GM12878 (cell line): ENCODE data around the gene AIF1. TPM values are rescaled to one million over a fixed set of nuclear protein-coding genes. Genes with fewer than 3 reads are reported as not detected.

Experiments
- BMI1 ChIP-seq: fragments of 450-650 bp; IDR thresholded peaks from 2 replicates; pipeline ENCODE4 v1.6.1; 2016; ENCODE audit warnings: mild to moderate bottlenecking, moderate library complexity, borderline replicate concordance
- EED ChIP-seq: sonication (generic); IDR thresholded peaks from 2 replicates; pipeline ENCODE4 v1.6.1; 2016; ENCODE audit warnings: antibody characterized with exemption, low read depth
- EGR1 ChIP-seq, 2 experiments: IDR thresholded peaks; 1 replicate in 1 of 2; 2 replicates in 1 of 2; pipeline ENCODE4 v1.6.1; 2011 to 2012; ENCODE audit warnings: low read depth in 2 of 2, low read length in 2 of 2, borderline replicate concordance in 1 of 2, mild to moderate bottlenecking in 1 of 2, moderate library complexity in 1 of 2
- FOXM1 ChIP-seq: IDR thresholded peaks from 2 replicates; pipeline ENCODE4 v1.6.1; 2012; ENCODE audit warnings: low read depth, mild to moderate bottlenecking, inconsistent platforms, low read length, moderate library complexity
- IKZF2 ChIP-seq, 2 experiments: fragments of 450-650 bp; IDR thresholded peaks; 2 replicates each; pipeline ENCODE4 v1.6.1; 2017; ENCODE audit warnings: mild to moderate bottlenecking in 2 of 2, moderate library complexity in 2 of 2
- LARP7 ChIP-seq: fragments of 450-650 bp; IDR thresholded peaks from 2 replicates; pipeline ENCODE4 v1.6.1; 2017; ENCODE audit warnings: mild to moderate bottlenecking
- PML ChIP-seq: IDR thresholded peaks from 2 replicates; pipeline ENCODE4 v1.6.1; 2012; ENCODE audit warnings: low read length, inconsistent platforms
- POLR2AphosphoS2 ChIP-seq: IDR thresholded peaks from 2 replicates; pipeline ENCODE4 v1.6.1; 2011; ENCODE audit warnings: low read depth, mild to moderate bottlenecking, low read length, improper control_type of control experiment, moderate library complexity
- POLR2AphosphoS5 ChIP-seq: IDR thresholded peaks from 2 replicates; pipeline ENCODE4 v1.6.1; 2011; ENCODE audit warnings: mild to moderate bottlenecking, low read length, inconsistent platforms
- RAD21 ChIP-seq: IDR thresholded peaks from 2 replicates; pipeline ENCODE4 v1.6.1; 2011; ENCODE audit warnings: mild to moderate bottlenecking, low read depth, low read length, moderate library complexity; ENCODE audit not compliant: insufficient read depth
- RUNX3 ChIP-seq: IDR thresholded peaks from 2 replicates; pipeline ENCODE4 v1.6.1; 2012; ENCODE audit warnings: low read length, inconsistent platforms
- SUPT20H ChIP-seq: IDR thresholded peaks from 2 replicates; pipeline ENCODE4 v1.6.1; 2011; ENCODE audit warnings: low read depth, mild to moderate bottlenecking, low read length, moderate library complexity, borderline replicate concordance; ENCODE audit not compliant: control insufficient read depth
- TARDBP ChIP-seq: IDR thresholded peaks from 2 replicates; pipeline ENCODE4 v1.6.1; 2016; ENCODE audit warnings: borderline replicate concordance
- YBX1 ChIP-seq: fragments of 450-650 bp; IDR thresholded peaks from 2 replicates; pipeline ENCODE4 v1.6.1; 2016; ENCODE audit warnings: antibody characterized with exemption
- ZSCAN29 ChIP-seq: fragments of 450-650 bp; IDR thresholded peaks from 2 replicates; pipeline ENCODE4 v1.6.1; 2017; ENCODE audit warnings: mild to moderate bottlenecking, moderate library complexity
- polyA plus RNA-seq, 11 experiments: library from polyadenylated mRNA; depleted of rRNA in 4 of 11; unstranded in 6 of 11; stranded (reverse) in 5 of 11; fragments of >200 nt; fragmentation: Nextera tagmentation in 4 of 11; fragmentation: Illumina TruSeq in 1 of 11; extraction: Ambion mirVana in 4 of 11; extraction: Trizol in 1 of 11; gene quantifications; 1 replicate in 1 of 11; 2 replicates in 10 of 11; pipeline versions ENCODE4 v1.2.1 to v1.2.3, GENCODE V29; 2011 to 2016; ENCODE audit warnings: inconsistent platforms in 2 of 11, missing spikeins in 2 of 11, low read depth in 1 of 11
- total RNA-seq, 4 experiments: library from RNA; depleted of rRNA in 3 of 4; stranded (reverse); fragments of >200 nt in 3 of 4; fragmentation: Illumina TruSeq in 1 of 4; extraction: Trizol in 1 of 4; gene quantifications; 2 replicates each; pipeline versions ENCODE4 v1.2.1 to v1.2.3, GENCODE V29; 2013 to 2021
- TF ChIP-seq, protein P1 (sequence below): fragments of 450-650 bp; IDR thresholded peaks from 2 replicates; pipeline ENCODE4 v1.6.1; 2016; ENCODE audit warnings: mild to moderate bottlenecking, moderate library complexity, borderline replicate concordance
- TF ChIP-seq, protein P2 (sequence below): fragments of 450-650 bp; IDR thresholded peaks from 2 replicates; pipeline ENCODE4 v1.6.1; 2018; ENCODE audit warnings: borderline replicate concordance, mild to moderate bottlenecking; ENCODE audit not compliant: partially characterized antibody
- TF ChIP-seq, protein P3 (sequence below): IDR thresholded peaks from 2 replicates; pipeline ENCODE4 v1.6.1; 2012; ENCODE audit warnings: low read depth, low read length, improper control_type of control experiment
- TF ChIP-seq, protein P4 (sequence below): IDR thresholded peaks from 2 replicates; pipeline ENCODE4 v1.6.1; 2012; ENCODE audit warnings: low read length, inconsistent platforms
- TF ChIP-seq, protein P5 (sequence below): IDR thresholded peaks from 2 replicates; pipeline ENCODE4 v1.6.1; 2011; ENCODE audit warnings: low read depth, low read length, improper control_type of control experiment, borderline replicate concordance

Gene AIF1
- total and polyA plus RNA-seq, 10 of the 15 experiments (the other 5 are each of a cell fraction or from before 2014, with no cell fraction given), result 1.9 to 256 (median 134) TPM

DNA sequence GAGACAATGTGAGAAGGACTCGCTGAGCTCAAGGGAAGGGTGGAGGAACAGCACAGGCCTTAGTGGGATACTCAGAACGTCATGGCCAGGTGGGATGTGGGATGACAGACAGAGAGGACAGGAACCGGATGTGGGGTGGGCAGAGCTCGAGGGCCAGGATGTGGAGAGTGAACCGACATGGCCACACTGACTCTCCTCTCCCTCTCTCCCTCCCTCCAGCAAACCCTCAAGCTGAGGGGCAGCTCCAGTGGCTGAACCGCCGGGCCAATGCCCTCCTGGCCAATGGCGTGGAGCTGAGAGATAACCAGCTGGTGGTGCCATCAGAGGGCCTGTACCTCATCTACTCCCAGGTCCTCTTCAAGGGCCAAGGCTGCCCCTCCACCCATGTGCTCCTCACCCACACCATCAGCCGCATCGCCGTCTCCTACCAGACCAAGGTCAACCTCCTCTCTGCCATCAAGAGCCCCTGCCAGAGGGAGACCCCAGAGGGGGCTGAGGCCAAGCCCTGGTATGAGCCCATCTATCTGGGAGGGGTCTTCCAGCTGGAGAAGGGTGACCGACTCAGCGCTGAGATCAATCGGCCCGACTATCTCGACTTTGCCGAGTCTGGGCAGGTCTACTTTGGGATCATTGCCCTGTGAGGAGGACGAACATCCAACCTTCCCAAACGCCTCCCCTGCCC, 38.0 kb upstream of the AIF1 start (continued):
- TF ChIP-seq, protein P1, sequence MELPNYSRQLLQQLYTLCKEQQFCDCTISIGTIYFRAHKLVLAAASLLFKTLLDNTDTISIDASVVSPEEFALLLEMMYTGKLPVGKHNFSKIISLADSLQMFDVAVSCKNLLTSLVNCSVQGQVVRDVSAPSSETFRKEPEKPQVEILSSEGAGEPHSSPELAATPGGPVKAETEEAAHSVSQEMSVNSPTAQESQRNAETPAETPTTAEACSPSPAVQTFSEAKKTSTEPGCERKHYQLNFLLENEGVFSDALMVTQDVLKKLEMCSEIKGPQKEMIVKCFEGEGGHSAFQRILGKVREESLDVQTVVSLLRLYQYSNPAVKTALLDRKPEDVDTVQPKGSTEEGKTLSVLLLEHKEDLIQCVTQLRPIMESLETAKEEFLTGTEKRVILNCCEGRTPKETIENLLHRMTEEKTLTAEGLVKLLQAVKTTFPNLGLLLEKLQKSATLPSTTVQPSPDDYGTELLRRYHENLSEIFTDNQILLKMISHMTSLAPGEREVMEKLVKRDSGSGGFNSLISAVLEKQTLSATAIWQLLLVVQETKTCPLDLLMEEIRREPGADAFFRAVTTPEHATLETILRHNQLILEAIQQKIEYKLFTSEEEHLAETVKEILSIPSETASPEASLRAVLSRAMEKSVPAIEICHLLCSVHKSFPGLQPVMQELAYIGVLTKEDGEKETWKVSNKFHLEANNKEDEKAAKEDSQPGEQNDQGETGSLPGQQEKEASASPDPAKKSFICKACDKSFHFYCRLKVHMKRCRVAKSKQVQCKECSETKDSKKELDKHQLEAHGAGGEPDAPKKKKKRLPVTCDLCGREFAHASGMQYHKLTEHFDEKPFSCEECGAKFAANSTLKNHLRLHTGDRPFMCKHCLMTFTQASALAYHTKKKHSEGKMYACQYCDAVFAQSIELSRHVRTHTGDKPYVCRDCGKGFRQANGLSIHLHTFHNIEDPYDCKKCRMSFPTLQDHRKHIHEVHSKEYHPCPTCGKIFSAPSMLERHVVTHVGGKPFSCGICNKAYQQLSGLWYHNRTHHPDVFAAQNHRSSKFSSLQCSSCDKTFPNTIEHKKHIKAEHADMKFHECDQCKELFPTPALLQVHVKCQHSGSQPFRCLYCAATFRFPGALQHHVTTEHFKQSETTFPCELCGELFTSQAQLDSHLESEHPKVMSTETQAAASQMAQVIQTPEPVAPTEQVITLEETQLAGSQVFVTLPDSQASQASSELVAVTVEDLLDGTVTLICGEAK, result peak; percentile 74; the same call in 1 of the 2 replicates
- TF ChIP-seq, protein P2, sequence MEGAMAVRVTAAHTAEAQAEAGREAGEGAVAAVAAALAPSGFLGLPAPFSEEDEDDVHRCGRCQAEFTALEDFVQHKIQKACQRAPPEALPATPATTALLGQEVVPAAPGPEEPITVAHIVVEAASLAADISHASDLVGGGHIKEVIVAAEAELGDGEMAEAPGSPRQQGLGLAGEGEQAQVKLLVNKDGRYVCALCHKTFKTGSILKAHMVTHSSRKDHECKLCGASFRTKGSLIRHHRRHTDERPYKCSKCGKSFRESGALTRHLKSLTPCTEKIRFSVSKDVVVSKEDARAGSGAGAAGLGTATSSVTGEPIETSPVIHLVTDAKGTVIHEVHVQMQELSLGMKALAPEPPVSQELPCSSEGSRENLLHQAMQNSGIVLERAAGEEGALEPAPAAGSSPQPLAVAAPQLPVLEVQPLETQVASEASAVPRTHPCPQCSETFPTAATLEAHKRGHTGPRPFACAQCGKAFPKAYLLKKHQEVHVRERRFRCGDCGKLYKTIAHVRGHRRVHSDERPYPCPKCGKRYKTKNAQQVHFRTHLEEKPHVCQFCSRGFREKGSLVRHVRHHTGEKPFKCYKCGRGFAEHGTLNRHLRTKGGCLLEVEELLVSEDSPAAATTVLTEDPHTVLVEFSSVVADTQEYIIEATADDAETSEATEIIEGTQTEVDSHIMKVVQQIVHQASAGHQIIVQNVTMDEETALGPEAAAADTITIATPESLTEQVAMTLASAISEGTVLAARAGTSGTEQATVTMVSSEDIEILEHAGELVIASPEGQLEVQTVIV, result no peak
- TF ChIP-seq BMI1 (no peak), RUNX3 (no peak), LARP7 (peak; percentile 18; the same call in 1 of the 2 replicates), SUPT20H (no peak), TARDBP (no peak), EGR1 (IDR thresholded peaks at IDR 0.05; ENCODE audit: borderline replicate concordance in 1 of 2, low read depth in 2 of 2, low read length in 2 of 2) (no peak), PML (no peak), YBX1 (no peak), IKZF2 (IDR thresholded peaks at IDR 0.05) (peak; percentile 49 to 62; a peak in 1 of 4 replicates), FOXM1 (no peak), EED (peak; percentile 50; the same call in 1 of the 2 replicates), POLR2AphosphoS5 (peak; percentile 77), POLR2AphosphoS2 (peak; percentile 27; the same call in 1 of the 2 replicates), RAD21 (no peak), ZSCAN29 (no peak)
- TF ChIP-seq, protein P3, sequence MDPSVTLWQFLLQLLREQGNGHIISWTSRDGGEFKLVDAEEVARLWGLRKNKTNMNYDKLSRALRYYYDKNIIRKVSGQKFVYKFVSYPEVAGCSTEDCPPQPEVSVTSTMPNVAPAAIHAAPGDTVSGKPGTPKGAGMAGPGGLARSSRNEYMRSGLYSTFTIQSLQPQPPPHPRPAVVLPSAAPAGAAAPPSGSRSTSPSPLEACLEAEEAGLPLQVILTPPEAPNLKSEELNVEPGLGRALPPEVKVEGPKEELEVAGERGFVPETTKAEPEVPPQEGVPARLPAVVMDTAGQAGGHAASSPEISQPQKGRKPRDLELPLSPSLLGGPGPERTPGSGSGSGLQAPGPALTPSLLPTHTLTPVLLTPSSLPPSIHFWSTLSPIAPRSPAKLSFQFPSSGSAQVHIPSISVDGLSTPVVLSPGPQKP, result peak; percentile 54; the same call in 1 of the 2 replicates
- TF ChIP-seq, protein P4, sequence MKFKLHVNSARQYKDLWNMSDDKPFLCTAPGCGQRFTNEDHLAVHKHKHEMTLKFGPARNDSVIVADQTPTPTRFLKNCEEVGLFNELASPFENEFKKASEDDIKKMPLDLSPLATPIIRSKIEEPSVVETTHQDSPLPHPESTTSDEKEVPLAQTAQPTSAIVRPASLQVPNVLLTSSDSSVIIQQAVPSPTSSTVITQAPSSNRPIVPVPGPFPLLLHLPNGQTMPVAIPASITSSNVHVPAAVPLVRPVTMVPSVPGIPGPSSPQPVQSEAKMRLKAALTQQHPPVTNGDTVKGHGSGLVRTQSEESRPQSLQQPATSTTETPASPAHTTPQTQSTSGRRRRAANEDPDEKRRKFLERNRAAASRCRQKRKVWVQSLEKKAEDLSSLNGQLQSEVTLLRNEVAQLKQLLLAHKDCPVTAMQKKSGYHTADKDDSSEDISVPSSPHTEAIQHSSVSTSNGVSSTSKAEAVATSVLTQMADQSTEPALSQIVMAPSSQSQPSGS, result no peak
- TF ChIP-seq, protein P5, sequence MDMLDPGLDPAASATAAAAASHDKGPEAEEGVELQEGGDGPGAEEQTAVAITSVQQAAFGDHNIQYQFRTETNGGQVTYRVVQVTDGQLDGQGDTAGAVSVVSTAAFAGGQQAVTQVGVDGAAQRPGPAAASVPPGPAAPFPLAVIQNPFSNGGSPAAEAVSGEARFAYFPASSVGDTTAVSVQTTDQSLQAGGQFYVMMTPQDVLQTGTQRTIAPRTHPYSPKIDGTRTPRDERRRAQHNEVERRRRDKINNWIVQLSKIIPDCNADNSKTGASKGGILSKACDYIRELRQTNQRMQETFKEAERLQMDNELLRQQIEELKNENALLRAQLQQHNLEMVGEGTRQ, result no peak
